Stimulated activated CD4-positive, alpha-beta T cell treated with anti-CD3 and anti-CD28 coated beads, TNF-alpha, amount 100 ng/mL, for 48 hours (primary cell): ENCODE data around the gene BTBD6.

ENCODE experiments used
- DNase-seq, 3 donors: peaks; one replicate each; pipeline ENCODE4 v3.0.0-alpha.2; 2020; ENCODE audit warnings: low read depth in 3 of 3

Gene BTBD6

GRCh38 chr14:105229099-105229655 is 19.2 kb upstream of the BTBD6 start:
- DNase-seq, result no peak

- DNase-seq, result no peak
These were observed 7.3 kb upstream of the BTBD6 start for GRCh38 chr14:105240811-105241576.

GRCh38 chr14:105241641-105242040 is 6.7 kb upstream of the BTBD6 start:
- no peak for DNase-seq

DNA sequence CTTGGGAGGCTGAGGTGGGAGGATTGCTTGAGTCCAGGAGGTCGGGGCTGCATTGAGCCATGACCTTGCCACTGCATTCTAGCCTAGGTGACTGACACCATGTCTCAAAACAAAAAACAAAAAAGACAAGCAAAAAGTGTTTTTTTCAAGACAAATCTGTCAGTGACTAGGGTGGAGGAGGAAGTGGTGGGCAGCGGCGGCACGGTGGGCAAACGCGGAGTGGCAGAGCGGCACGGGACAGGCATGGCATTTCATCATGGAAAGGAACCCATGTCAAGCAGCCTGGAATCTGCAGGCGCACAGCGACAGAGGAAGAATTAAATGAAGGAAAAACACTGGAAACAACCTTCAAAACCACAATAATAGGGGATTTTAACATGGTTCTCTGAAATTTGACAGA is 4.0 kb upstream of the BTBD6 start:
- no peak for DNase-seq

GRCh38 chr14:105247026-105247425 is 1.3 kb upstream of the BTBD6 start:
- DNase-seq, result no peak

DNA sequence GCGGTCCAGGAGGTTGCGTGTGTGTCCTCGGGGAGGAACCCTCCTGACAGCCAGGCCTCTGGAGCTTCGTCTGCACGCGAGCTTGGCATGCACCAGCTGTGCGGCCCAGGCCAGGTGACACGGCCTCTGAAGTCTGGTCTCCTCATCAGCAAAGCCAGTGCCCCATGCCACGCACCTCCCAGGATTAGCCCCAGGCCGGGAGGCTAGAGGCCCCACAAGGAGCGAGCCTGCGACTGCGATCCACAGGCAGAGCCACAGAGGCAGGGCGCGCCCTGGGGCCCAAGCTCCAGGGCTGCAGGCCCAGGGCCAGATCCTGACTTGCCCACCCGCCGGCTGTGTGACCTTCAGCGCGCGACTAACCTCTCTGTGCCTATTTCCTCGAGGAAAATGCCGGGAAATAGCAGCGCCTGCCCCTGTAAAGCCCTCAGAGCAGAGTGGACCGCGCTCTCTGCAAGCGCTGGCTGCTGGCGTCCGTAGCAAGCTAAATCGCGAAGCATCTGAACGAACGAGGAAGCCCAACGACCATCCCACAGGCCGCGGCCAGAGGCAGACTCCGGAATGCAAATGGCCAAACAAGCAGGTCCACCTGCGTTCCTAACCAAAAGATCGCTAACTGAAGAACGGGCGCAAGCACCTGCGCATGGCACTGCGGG is 492 bp upstream of the BTBD6 start:
- no peak for DNase-seq

- DNase-seq, result no peak
These were observed 1.1 kb downstream of the BTBD6 start for GRCh38 chr14:105249182-105250007.

- DNase-seq, result no peak
These were observed 1.7 kb downstream of the BTBD6 start for GRCh38 chr14:105250008-105250366.

GRCh38 chr14:105250986-105251385 is 2.7 kb downstream of the BTBD6 start:
- DNase-seq, result no peak

DNA sequence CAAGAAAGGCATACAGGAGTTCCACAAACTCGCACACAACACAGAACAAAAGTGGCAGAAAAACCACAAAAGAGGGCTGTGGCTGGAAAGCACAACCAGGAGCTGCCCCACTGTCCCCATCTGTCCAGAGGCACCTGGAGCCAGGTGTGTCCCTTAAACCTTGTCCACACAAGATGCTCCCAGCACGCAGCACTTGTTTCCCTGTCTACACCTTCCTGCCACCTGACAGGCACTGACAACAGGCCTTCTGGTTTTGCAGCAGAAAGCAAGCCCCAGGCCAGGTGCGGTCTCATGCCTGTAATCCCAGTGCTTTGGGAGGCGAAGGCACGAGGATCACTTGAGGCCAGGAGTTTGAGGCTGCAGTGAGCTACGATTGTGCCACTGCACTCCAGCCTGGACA is 3.6 kb downstream of the BTBD6 start:
- DNase-seq, result no peak

GRCh38 chr14:105252552-105253328 is 4.4 kb downstream of the BTBD6 start:
- no peak for DNase-seq

GRCh38 chr14:105253329-105253682 is 5.0 kb downstream of the BTBD6 start:
- DNase-seq, result no peak

GRCh38 chr14:105255021-105255507 is 6.7 kb downstream of the BTBD6 start:
- no peak for DNase-seq

- DNase-seq, result no peak
These were observed 8.1 kb downstream of the BTBD6 start for GRCh38 chr14:105256292-105256960.

GRCh38 chr14:105257464-105257863 is 9.1 kb downstream of the BTBD6 start:
- DNase-seq, result no peak

GRCh38 chr14:105258846-105259245 is 10.5 kb downstream of the BTBD6 start:
- no peak for DNase-seq

GRCh38 chr14:105260959-105261358 is 12.6 kb downstream of the BTBD6 start:
- no peak for DNase-seq

DNA sequence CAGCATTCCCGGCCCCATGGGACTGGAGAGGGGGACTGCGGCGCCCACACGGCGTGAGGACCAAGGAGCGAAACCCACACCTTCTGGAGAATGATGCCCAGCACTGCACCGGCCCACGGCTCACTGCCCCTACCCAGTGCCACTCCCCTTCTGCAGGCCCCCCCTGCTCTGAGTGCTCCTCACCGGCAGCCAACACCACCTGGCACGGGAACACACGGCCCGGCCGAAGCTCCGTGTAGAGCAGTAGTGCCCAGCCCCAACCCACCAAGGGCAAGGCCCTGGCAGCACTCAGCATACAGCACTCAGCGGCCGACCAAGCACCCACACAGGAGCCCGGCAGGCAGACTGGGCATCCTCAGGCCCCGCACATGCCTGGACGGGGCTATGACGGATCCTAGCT is 13.4 kb downstream of the BTBD6 start:
- no peak for DNase-seq

GRCh38 chr14:105267820-105268548 is 19.7 kb downstream of the BTBD6 start:
- no peak for DNase-seq

GRCh38 chr14:105268736-105269354 is 20.5 kb downstream of the BTBD6 start:
- DNase-seq, result no peak
